A673 (cell line): ENCODE results near the gene HOXA13. TPM values are rescaled to one million over a fixed set of nuclear protein-coding genes. Genes with fewer than 3 reads are reported as not detected.

Experiments
- BruUV-seq: library from RNA; stranded (reverse); fragments of 400-500 nt; replicated peaks from 2 replicates; lab custom pipeline; 2021; lab: Mats Ljungman, UMichigan
- CTCF ChIA-PET: fragments of 300-600 bp; sonication (Branson Sonifier 250); formaldehyde crosslinking; loops from one replicate; lab custom pipeline; 2022; ENCODE audit warnings: antibody characterized with exemption; lab: Charles Lee
- POLR2A ChIA-PET: fragments of 300-600 bp; sonication (Branson Sonifier 250); formaldehyde crosslinking; loops from one replicate; lab custom pipeline; 2022; ENCODE audit warnings: antibody characterized with exemption; ENCODE audit not compliant: low non-redundant PET; lab: Charles Lee
- DNase-seq: peaks from one replicate; pipeline ENCODE4 v3.0.0-alpha.2; 2015; ENCODE audit warnings: low spot score
- H3K27ac ChIP-seq: fragments of 200-600 bp; sonication (generic); 2 replicates; pipeline ENCODE4 v1.5.1; 2016; ENCODE audit warnings: mixed run types, low read depth, mild to moderate bottlenecking, mixed read lengths, antibody characterized with exemption, low read length; ENCODE audit not compliant: poor library complexity, severe bottlenecking
- H3K27me3 ChIP-seq: fragments of 200-600 bp; sonication (generic); replicated peaks from 2 replicates; pipeline ENCODE4 v1.6.1; 2017; ENCODE audit warnings: mixed run types, low read depth, mild to moderate bottlenecking, mixed read lengths, antibody characterized with exemption, low read length; ENCODE audit not compliant: insufficient read depth, poor library complexity
- H3K36me3 ChIP-seq: fragments of 200-600 bp; sonication (generic); 2 replicates; pipeline ENCODE4 v1.6.1; 2016; ENCODE audit warnings: mixed run types, mild to moderate bottlenecking, mixed read lengths, antibody characterized with exemption, low read length; ENCODE audit not compliant: insufficient read depth, poor library complexity, severe bottlenecking
- H3K4me1 ChIP-seq: fragments of 200-600 bp; sonication (generic); 2 replicates; pipeline ENCODE4 v1.6.1; 2017; ENCODE audit warnings: mixed run types, mild to moderate bottlenecking, mixed read lengths, antibody characterized with exemption, low read length; ENCODE audit not compliant: insufficient read depth, poor library complexity, severe bottlenecking
- H3K4me3 ChIP-seq: fragments of 200-600 bp; sonication (generic); 2 replicates; pipeline ENCODE4 v1.5.1; 2016; ENCODE audit warnings: low read depth, mixed run types, mild to moderate bottlenecking, mixed read lengths, low read length; ENCODE audit not compliant: poor library complexity, severe bottlenecking
- H3K9me3 ChIP-seq: fragments of 200-600 bp; sonication (generic); 2 replicates; pipeline ENCODE4 v1.6.1; 2016; ENCODE audit warnings: mixed run types, low read depth, mild to moderate bottlenecking, mixed read lengths, antibody characterized with exemption, low read length; ENCODE audit not compliant: poor library complexity, severe bottlenecking
- CTCF ChIP-seq: fragments of 300-800, 200-600 bp; sonication (generic); conservative IDR thresholded peaks from 2 replicates; pipeline ENCODE4 v1.5.1; 2017; ENCODE audit warnings: low read depth, mild to moderate bottlenecking, antibody characterized with exemption, low read length, moderate library complexity, mixed read lengths
- EZH2 ChIP-seq: fragments of 200-600 bp; sonication (generic); IDR thresholded peaks from 2 replicates; pipeline ENCODE4 v1.6.1; 2017; ENCODE audit warnings: borderline replicate concordance, low read depth, mild to moderate bottlenecking, mixed read lengths, antibody characterized with exemption, low read length; ENCODE audit not compliant: poor library complexity, severe bottlenecking
- intact Hi-C: fragments of 100-400 bp; cut with micrococcal nuclease; formaldehyde crosslinking; loops from one replicate; pipeline ENCODE4 v1.10.0; 2022; ENCODE audit not compliant: unreplicated experiment
- total RNA-seq: library from RNA; stranded (reverse); gene quantifications from 2 replicates; pipeline ENCODE4 v1.2.3, GENCODE V29; 2021

The HOXA13 gene
- total RNA-seq, 1 experiment from 2014 or later, result not detected

- no peaks in the 10 kb centered on the region for H3K36me3 ChIP-seq
- no peak overlapping the region for H3K27ac ChIP-seq
- intact Hi-C loops, result no loop called here
- no peak for DNase-seq
- peaks cover 7% of the 10 kb centered on the region for H3K4me1 ChIP-seq
- BruUV-seq, result no TSS peak
- POLR2A ChIA-PET, result no interaction called here
- CTCF ChIA-PET, result no interaction called here
- TF ChIP-seq CTCF (no peak), EZH2 (no peak)
- H3K9me3 ChIP-seq, result no peaks in the 10 kb centered on the region
- peaks cover 61% of the 10 kb centered on the region for H3K27me3 ChIP-seq
- H3K4me3 ChIP-seq, result no peak overlapping the region
Observed at GRCh38 chr7:27157702-27158431, 42.0 kb downstream of the HOXA13 start.

GRCh38 chr7:27156916-27157701, 42.8 kb downstream of the HOXA13 start:
- DNase-seq, result no peak
- peak overlapping the region; percentile 49 for H3K4me3 ChIP-seq
- H3K27ac ChIP-seq, result no peak overlapping the region
- BruUV-seq, result no TSS peak
- no peaks in the 10 kb centered on the region for H3K36me3 ChIP-seq
- H3K27me3 ChIP-seq, result peaks cover 63% of the 10 kb centered on the region
- ChIA-PET CTCF (no interaction called here), POLR2A (no interaction called here)
- H3K9me3 ChIP-seq, result no peaks in the 10 kb centered on the region
- intact Hi-C loops, result no loop called here
- peaks cover 7% of the 10 kb centered on the region for H3K4me1 ChIP-seq
- TF ChIP-seq EZH2, result no peak
- TF ChIP-seq CTCF, result no peak

- H3K36me3 ChIP-seq, result no peaks in the 10 kb centered on the region
- ChIA-PET CTCF (no interaction called here), POLR2A (no interaction called here)
- H3K4me1 ChIP-seq, result peaks cover 7% of the 10 kb centered on the region
- DNase-seq, result peak; percentile 41
- BruUV-seq, result no TSS peak
- no peak within 1 kb of the TSS for H3K27ac ChIP-seq
- H3K9me3 ChIP-seq, result no peaks in the 10 kb centered on the region
- TF ChIP-seq CTCF, result no peak
- TF ChIP-seq EZH2, result no peak
- peak within 1 kb of the TSS; percentile 49 for H3K4me3 ChIP-seq
- intact Hi-C loops, result no loop called here
- H3K27me3 ChIP-seq, result peaks cover 70% of the 10 kb centered on the region
Observed at GRCh38 chr7:27156508-27156898, 43.4 kb downstream of the HOXA13 start, which contains the start of gene HOXA7. Gene HOXA7, minus strand, starts transcription at chr7:27156675. Its CDS starts 130 bp downstream, at chr7:27156545.
